Activated T-cell treated with anti-CD3 and anti-CD28 coated beads for 4 hours (primary cell): ENCODE results near the gene PLCL2.

Experiments
- DNase-seq: peaks from one replicate; pipeline ENCODE4 v3.0.0-alpha.2; 2020

Gene PLCL2

DNA sequence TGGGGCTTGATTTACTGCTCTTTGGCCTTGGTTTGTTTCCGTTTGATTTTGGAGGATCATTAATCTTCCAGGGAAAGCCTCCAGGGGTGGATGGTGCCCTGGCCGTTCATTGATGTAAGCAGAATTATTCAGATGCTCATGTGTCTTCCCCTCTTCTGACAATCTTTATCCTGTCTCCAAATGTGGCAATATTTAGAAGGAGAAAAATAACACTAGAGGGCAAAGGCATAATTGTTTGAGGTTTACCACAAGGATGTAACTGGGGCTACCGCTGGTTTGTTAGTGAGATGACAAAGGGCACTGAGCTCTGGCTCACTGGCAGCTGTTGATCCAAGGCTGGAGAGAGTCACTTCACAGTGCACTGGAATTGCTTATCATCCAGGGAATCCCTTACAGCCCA lies 18.2 kb upstream of the PLCL2 start:
- no peak for DNase-seq

DNA sequence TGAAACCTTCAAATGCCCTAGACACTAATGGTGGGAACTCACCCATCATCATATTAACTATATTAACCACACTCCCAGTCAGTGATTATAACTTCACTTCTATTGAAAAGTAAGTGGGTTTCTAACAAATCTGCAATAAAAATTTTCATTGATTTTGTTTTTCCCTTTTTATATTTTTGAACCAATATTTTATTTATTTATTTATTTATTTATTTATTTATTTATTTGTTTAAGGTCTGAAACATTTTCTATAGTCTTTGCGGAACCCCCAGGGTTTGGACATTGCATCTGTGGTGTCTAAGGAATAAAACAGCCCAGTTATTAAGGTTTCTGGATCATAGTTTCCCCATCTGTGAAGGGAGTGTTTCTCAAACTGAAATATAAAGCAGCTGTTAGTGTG lies 16.2 kb upstream of the PLCL2 start:
- no peak for DNase-seq

DNA sequence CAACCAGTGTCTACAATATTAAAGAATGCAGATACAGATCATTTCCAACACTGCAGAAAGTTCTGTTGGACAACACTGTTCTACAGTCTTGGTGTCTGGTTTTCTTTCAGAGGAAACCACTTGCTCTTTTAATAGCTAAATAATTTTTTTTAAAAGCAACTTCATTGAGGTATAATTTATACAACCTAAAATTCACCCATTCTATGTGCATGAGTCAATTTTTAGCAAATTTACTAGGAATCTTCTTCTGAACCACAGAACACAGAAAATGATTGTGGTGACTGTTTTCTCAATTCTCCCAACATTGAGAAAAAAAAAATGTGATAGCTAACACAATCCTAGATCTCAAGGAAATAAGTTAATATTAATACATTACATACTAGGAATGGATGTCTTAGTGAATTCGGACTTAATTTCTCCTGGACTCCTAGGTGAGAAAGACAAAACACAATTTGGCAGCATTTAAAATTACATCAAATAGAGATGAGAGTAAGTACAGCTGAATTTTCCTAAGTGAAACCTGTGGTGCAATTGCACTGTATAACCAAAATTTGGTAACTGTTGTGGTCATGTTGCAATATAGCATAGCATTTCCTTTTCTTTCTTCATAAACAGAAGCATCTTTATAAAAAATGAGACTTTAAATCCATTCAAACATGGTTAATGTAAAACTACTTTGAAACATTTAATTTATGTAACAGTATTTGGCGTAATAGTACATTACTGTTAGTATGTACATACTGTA lies 15.3 kb upstream of the PLCL2 start:
- no peak for DNase-seq

DNA sequence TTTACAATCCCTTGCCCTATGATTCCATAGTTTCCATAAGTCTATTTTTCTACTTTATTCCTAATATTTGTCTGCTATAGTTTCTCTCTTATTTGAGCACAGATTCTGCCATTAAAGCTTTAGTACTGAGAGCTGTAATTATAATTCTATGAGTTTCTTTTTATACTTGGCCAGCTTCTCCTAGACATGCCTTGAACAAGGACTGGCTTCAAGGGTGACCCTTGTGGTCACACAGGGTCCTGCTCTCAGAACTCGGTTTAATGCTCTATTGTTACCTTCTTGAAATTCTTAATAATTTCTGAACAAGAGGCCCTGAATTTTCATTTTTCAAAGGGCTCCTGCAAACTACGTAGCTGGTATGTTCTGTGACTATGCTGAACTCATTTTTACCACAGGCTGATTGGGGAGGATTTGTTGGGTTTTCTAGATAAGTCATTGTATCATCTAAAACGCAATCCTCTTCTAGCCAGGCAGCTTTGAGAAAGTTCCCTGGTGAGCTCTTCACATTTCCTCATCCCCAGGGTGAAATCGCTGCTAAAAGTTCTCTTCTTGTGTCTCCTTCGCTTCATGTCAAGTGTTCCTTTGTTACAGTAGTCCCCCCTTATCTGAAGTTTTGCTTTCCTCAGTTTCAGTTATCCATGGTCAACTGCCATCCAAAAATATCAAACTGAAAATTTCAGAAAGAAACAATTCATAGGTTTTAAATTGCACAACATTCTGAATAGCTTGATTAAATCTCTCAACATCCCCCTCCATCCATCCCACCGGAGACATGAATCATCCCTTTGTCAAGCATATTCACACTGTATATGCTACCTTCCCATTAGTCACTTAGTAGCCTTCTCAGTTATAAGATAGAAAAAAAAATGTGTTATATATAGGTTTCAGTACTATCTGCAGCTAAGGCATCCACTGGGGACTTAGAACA lies 12.6 kb upstream of the PLCL2 start:
- no peak for DNase-seq

DNA sequence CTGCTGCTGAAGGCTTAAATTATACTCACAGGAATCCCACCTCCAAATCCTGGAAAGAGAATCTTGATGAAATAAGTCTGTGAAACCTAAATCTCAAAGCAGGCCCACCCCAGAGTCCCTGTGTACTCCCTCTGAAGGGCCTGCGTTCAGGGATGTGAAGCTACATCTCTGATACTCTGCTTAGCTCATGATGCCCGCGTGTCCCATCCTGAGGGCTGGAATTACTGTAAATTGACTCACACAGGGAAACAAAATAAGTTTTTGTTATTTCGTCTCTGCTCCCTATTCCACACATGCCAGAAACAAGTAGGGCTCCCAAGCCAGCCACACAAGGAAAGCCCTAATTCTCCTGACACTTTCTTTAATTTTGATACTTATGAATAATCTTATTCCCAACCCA lies 10.9 kb upstream of the PLCL2 start:
- DNase-seq: no peak

DNA sequence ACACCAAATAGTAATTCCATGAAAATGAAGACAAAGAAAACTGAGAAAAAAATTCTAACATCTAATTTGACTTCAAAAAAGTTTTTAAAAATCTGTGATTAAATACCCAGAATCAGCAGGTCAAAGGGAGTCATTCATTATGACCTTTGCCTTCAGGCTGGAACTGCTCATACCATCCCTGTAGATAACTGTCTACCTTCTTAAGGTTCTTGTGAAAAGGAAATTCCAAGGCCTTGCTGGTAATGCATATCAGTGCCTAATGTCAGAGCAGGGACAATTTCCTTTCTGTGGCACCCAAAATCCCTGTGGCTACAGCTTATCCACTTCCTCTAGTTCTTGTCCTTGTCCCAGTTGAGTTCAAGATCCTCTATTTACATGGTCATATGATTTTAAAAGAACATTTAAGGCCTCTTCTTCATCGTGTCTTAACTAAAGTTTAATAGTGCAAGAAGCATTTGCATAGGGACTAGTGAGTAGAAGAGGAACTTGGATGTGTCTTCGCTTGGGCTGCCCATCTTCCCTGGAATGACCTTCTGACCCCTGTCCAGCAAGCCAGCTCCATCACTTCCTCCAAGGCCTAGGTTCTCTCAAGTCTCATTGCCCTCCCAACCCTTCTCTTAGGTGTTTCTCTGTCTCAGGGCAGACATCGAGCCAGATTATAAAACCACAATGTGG lies 8.7 kb upstream of the PLCL2 start:
- no peak for DNase-seq

DNA sequence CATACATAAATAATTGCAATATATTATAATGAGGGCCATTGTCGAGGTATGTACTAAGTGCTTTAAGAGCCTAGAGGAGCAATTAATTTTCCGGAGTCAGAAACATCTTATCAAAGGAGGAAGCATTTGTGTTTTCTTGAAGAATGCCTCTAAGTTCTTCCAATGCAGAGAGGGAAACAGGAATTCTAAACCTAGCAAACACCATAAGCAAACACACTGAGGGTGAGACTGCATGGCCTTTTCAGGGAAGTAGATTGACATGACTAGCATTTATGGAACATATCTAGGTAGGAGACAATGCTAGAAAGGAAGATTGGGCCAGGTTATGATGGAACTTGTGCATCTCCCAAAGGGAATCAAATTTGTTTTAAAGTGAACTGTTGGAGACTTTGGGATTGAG lies 7.2 kb upstream of the PLCL2 start:
- DNase-seq: no peak

DNA sequence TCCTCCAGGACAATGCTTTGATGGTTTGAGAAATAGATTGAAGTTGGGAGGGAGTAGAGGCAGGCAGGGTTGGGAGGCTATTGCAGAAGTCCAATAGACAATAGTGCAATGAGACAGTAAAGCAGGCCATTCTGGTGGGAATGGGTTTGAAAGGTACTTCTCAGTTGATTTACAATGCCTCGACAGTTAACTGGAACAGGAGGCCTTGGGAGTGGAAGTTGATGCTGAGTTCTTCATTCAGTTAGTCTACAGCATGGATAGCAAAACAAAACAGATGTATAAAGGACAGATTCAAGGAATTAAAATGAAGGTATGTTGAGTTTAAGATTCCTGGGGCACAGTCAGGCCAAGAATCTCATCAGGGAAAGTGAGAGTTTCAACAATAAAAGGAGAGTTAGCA lies 6.8 kb upstream of the PLCL2 start:
- DNase-seq: no peak

DNA sequence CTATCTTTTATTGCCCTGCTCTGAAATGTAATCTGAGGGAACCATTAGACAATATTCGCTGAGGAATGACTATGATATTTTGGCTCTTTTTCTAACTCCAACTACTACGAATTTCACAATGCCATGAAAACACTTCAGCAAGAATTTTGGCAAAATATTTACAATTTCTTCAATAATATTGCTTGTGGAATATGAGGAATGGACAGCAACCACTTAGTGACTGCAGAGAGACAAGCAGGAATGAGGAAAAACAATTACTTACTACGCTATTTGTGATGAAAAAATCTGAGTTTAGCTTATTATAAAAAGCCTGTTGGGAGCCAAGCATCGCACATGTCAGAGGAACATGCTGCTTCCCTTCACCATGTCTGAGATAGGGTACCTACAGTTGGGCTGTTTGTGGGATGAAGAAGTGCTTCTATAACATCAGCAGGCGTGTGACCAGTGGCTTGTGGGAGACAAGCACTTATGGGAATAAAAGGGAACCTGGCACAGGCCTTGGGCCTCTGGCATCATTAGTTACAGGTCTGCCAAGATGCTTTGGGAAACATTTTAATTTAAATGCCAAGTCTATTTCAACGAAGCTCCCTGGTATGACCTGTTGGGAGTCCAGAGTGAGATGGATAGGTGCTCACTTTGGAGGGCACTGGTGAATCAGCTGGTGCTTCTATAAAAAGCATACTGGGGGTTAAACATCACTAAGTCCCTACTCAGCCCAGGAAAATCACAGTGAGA lies 2.7 kb upstream of the PLCL2 start:
- no peak for DNase-seq

DNA sequence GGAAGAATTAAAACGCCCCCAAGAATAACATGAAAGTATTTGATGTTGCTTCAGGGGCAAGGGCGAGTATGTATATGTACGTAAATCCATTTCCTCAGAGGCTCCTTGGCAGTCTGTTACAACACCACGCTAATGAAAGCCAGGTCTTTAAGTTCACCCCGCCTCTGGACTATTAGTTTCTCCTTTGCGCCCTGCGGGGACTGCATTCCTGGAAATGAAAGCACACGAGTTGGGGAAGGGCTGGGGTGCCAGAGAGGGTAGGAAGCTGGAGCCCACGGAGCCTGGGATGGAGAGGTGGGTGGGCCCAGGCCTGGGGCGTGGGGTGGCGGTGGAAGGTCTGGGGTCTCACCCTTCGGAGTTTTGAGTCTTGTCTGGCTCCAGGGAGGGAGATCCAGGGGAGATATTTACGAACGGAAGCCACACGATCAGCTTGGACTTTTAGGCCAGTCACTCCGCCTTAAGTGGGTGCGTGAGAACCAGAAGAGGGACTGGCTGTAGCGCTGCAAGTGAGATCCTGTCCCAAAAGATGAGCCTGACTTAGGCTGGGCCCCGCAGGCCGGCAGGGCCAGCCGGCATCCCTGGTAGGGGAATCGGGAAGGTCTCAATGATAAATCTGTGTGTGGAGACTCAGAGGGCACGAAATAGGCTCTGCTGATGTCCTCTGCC lies 1.6 kb upstream of the PLCL2 start:
- DNase-seq: no peak

DNA sequence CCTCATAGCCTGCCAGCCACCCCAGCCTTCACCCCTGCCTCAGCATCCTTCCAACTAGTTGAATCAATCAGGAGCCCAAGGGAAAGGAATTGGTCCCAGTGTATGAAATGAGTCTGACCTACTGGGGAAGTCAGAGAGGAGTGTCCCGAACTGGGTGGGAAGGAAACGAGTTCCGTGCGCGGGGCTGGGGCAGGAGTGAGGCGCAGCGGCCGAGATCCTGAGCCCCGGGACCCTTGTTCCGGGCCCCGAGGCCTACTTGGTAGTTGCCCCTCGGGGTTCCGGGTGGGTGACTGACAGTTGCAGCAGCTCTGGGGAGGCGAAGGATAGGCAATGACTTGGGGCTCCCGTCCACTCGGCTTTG lies 1.1 kb upstream of the PLCL2 start:
- DNase-seq: no peak

DNA sequence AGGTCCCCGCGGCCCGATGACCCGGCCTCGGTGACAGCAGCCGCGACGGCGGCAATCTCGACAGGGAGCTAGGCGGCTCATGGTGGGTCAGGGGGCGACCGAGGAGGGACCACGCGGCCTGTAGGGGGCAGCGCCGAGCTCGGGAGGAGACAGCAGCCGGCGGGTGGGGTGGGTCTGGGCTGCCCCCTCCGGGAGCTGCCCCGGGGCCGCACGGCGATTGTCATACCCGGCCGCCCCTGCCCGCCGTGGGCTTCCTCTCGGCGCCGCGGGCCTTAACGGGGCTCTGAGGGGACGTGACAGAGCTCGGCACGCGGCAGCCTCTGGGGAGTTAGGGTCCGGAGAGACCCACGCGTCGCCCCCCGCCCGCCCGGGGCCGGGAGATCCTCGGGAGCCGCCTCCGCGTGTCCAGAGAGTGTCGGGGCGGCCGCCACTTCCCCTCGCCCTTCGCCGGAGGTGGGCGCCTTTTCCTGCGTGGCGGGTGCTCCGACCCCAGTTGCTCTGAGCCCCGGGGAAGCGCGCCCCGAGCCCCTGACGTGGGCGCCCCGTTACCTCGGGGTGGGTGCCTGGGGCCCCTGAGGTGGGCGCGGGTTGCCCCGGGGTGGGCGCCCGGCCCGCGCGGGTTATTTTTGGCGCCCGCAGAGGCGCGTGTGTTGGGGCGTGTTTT lies 539 bp upstream of the PLCL2 start:
- DNase-seq: peak; percentile 65

DNA sequence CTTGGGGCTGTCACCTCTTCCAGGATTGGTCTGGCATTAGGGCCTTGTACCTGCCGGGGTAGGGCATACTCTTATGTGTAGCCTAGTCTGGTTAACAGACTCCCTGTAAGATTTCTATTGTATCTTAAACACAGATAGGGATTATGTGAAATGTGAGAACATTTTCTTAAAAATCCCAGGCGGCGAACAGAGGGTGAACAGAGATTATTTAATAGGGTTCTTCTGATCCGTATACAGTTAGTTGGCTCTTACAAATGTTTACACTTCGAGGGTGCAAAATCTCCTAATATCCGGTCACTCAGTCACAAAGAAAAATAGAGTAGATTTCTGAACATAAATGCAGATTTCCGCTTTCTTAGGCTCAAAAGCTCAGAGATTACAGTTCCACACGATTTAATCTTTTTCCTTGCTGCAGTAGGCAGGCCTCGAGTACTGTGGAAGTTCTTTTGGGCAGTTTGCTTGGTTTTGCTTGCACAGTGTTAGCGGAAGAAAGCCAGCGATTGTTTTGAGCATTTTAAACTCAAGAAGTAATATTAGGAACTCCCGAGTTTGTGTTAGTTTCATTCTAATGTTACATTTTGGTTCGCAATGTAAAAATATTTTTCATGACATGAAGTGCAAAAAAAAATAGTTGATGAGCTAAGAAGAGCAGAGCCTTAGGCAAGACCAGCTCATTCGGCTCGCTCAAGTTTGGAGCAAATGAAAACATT lies 993 bp downstream of the PLCL2 start:
- no peak for DNase-seq

DNA sequence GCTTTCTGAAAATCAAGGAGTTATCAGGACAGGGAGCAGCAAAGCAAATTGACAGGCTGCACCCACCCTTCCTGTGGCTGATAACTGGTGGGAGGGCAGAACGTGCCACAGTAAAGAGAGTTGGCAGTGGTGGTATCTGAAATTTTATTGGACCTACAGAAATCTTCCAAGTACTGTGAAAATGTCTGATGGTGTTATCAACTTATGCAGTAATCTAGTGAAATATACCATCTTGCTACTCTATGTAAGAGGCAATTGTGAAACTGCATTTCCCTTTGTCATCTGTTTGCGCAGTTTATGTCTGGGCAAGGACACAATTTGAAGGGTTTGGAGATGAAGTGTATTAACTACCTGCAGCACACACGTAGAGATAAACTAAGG lies 1.5 kb downstream of the PLCL2 start:
- no peak for DNase-seq

DNA sequence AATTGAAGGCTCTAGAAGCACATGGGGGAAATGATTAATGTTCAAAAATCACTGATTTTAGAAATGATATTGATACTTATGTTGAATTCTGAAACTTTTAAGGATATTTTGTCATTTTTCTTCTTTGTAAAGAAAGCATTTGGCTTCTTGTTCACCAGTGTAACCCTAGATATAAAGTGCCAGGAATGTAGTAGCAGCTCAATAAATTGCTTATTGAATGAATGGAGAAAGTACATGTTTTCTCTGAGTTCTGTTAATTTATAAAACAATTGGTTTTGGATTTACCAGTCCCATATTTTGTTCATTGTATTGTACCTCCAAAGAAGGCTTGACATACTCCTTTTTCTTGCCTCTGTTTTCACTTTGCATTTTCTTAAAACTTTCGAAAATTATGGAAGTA lies 2.4 kb downstream of the PLCL2 start:
- no peak for DNase-seq

DNA sequence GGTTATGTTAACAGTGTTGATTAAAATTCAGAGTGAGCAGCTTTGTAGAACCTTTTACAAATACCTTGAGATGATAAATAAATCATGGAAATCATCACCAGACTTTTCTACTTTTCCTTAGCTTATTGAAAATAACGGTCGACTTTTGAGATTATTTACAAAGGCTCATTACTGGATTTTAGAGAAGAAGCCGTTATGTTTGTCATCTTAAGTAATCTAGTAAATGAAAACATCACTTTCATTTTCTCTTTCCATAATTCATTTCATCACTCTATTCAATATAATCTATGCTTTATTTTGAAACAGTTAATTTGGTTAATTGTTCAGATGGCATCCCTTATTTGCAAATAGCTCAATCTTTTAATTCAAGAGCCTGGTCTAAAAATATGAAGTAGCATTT lies 3.6 kb downstream of the PLCL2 start:
- DNase-seq: no peak

DNA sequence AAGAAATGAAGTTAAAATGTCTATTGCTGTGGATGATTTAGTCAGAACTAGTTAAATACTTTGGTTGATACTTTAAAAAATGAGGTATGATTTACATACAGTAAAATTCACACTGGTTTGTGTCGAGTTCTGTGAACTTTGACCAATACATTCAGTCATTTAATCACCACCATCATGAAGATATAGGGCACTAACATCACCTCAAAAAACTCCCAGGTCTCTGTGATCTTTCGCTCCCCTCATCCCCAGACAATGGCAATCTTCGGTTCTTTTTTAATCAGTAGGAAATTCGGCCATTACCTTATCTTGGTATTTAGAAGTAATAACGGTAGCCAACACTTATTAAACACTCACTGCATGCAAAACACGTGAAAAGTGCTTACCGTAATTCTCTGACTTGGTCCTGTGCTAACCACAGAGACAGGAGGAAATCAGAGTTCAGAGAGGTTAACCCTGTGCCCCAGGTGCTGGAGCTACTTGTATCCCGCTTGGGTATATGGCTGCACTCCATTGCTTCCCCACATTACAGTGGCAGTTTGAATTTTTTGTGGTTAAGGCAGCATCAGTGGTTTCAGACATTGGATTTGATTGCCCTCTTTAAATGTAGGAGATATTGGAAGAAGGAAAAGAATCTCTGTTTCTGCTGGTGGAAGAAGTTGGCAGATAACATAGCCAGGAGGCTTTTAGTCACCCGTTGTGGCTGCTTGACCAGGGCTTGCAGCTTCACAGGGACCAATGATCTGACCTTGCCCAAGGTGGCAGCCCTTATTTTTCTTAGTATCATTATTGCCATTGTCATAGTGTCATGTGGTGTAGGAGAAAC lies 4.2 kb downstream of the PLCL2 start:
- no peak for DNase-seq

DNA sequence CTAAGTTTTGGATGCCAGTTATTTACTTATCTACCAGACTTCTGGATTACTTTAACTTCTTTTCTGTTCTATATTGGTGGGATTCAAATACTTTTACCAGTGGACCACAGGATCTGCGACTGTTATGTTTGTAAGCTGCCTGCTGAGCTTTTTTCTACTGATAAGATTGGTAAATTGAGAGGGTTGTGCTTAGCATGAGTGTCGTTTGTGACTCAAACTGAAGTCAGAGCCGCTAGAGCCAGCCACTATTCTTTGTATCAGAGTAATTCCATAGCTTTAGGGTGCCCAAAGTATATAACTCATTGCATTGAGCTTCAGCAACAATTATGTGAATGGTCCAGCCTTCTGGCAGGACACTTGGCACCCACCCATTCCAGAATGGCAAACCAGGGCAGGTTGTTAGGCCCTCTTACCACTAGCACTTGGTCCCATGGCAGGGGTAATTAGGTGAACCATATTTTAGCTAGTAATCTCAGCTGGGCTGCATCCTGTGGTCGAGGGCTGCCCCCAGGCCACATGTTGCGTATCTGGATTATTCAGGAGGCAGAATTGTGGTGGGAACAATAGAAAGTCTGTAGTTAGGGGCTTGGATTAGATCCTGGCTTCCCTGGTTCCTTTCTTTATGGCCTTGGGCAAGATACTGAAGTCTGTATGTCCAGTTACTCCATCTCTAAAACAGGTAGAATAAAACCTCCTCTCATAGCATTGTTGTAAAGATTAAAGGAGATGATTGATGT lies 6.0 kb downstream of the PLCL2 start:
- DNase-seq: no peak

DNA sequence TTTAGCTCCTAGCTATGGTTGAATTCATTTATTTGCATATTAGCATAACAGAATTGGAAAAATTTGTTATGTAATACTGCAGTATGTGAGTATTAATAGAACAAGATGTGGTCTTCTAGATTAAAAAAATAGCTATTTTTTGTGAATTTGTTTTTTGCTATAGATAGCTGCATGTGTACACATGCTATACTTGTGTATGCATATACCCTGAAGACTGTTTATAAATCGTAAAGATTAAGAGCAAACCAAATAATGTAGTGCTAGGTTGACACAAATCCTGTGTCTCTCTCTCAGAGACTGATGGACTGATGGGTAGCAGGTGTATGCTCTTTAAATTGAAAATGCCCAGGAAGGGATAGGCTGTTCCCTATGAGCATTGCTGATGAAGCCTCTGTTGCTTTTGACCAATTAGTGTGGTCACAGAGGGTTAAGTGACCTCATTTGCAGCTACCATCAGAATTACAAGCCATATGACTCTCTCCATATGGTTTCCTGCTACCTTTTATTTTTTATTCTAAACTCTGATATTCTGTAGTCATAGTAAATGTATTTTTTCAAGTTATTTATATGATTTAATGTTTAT lies 9.0 kb downstream of the PLCL2 start:
- no peak for DNase-seq
